HepG2 (cell line): ENCODE data around the gene INPP5K. TPM values are rescaled to one million over a fixed set of nuclear protein-coding genes. Genes with fewer than 3 reads are reported as not detected.

Source experiments
- HNRNPH1 ChIP-seq: fragments of 200-400 bp; formaldehyde crosslinking; optimal IDR thresholded peaks from 2 replicates; pipeline ENCODE3; 2017; ENCODE audit warnings: mild to moderate bottlenecking, low read depth, low read length
- HOMEZ ChIP-seq: IDR thresholded peaks from 2 replicates; pipeline ENCODE4 v1.6.1; 2016; ENCODE audit warnings: low read depth
- KAT7 ChIP-seq: IDR thresholded peaks from 2 replicates; pipeline ENCODE4 v1.6.1; 2018; ENCODE audit warnings: borderline replicate concordance, missing compliant biosample characterization
- SNAPC2 ChIP-seq: sonication (generic); formaldehyde crosslinking; IDR thresholded peaks from 2 replicates; pipeline ENCODE4 v1.8.1; 2022; ENCODE audit warnings: mild to moderate bottlenecking, missing genetic modification reagents
- SSRP1 ChIP-seq: IDR thresholded peaks from 2 replicates; pipeline ENCODE4 v1.6.1; 2016; ENCODE audit warnings: control low read depth
- TRIM22 ChIP-seq: fragments of 450-650 bp; IDR thresholded peaks from 2 replicates; pipeline ENCODE4 v1.6.1; 2017
- ZBTB40 ChIP-seq, 2 experiments: fragments of 450-650 bp in 1 of 2; sonication (generic) in 1 of 2; formaldehyde crosslinking in 1 of 2; IDR thresholded peaks; 2 replicates each; pipeline versions ENCODE4 v1.6.1 to v1.8.0; 2016 to 2022; ENCODE audit warnings: antibody characterized with exemption in 1 of 2, mild to moderate bottlenecking in 1 of 2, missing genetic modification reagents in 1 of 2
- ZBTB8A ChIP-seq: sonication (generic); formaldehyde crosslinking; IDR thresholded peaks from 2 replicates; pipeline ENCODE4 v1.4.0; 2020; ENCODE audit warnings: mild to moderate bottlenecking, low read depth, missing genetic modification reagents, borderline replicate concordance
- ZMYM3 ChIP-seq: sonication (generic); formaldehyde crosslinking; IDR thresholded peaks from 2 replicates; pipeline ENCODE4 v1.5.1; 2020; ENCODE audit warnings: mild to moderate bottlenecking, missing genetic modification reagents
- ZNF510 ChIP-seq: sonication (generic); formaldehyde crosslinking; IDR thresholded peaks from 2 replicates; pipeline ENCODE4 v1.4.0; 2020; ENCODE audit warnings: low read depth, mild to moderate bottlenecking, missing genetic modification reagents
- ZNF710 ChIP-seq: sonication (generic); formaldehyde crosslinking; IDR thresholded peaks from 2 replicates; pipeline ENCODE4 v1.5.0; 2020; ENCODE audit warnings: mild to moderate bottlenecking, missing genetic modification reagents, borderline replicate concordance
- ZNF724P ChIP-seq: sonication (generic); formaldehyde crosslinking; IDR thresholded peaks from 2 replicates; pipeline ENCODE4 v1.8.0; 2022; ENCODE audit warnings: missing genetic modification reagents, borderline replicate concordance
- ZNF839 ChIP-seq: sonication (generic); formaldehyde crosslinking; IDR thresholded peaks from 2 replicates; pipeline ENCODE4 v1.4.0; 2020; ENCODE audit warnings: missing genetic modification reagents, mild to moderate bottlenecking, borderline replicate concordance
- polyA plus RNA-seq, 8 experiments: library from polyadenylated mRNA; depleted of rRNA in 3 of 8; stranded (reverse) in 7 of 8; unstranded in 1 of 8; fragments of >200 nt; fragmentation: Illumina TruSeq in 4 of 8; extraction: Trizol in 4 of 8; gene quantifications; 2 replicates each; pipeline versions ENCODE4 v1.2.1 to v1.2.3, GENCODE V29; 2011 to 2016; ENCODE audit warnings: low read depth in 4 of 8, missing spikeins in 1 of 8, mixed read lengths in 1 of 8; ENCODE audit not compliant: insufficient read depth in 1 of 8
- total RNA-seq, 5 experiments: library from RNA; depleted of rRNA; stranded (reverse); fragments of >200 nt; fragmentation: Illumina TruSeq; extraction: Trizol; gene quantifications; 2 replicates each; pipeline ENCODE4 v1.2.3, GENCODE V29; 2016; ENCODE audit warnings: low read depth in 1 of 5

Gene INPP5K
- total and polyA plus RNA-seq, 2 of the 13 experiments (the other 11 are each of a cell fraction or from before 2014, with no cell fraction given) = 4.8 to 9.6 TPM

GRCh38 chr17:1490643-1491442 is 25.6 kb downstream of the INPP5K start (continued):
- TF ChIP-seq ZBTB40 (IDR thresholded peaks at IDR 0.05) (no peak), ZBTB40 (CRISPR knock-in tag; IDR thresholded peaks at IDR 0.05) (peak; percentile 70), HOMEZ (CRISPR knock-in tag) (no peak), ZNF724P (CRISPR knock-in tag) (peak; percentile 55; the same call in 1 of the 2 replicates), ZBTB8A (CRISPR knock-in tag) (no peak), SSRP1 (CRISPR knock-in tag) (no peak), TRIM22 (no peak), SNAPC2 (CRISPR knock-in tag) (no peak), HNRNPH1 (no peak), ZNF839 (CRISPR knock-in tag) (peak; percentile 55; the same call in 1 of the 2 replicates), KAT7 (CRISPR knock-in tag) (no peak), ZNF510 (CRISPR knock-in tag) (no peak), ZNF710 (CRISPR knock-in tag) (0 out of 2 replicates have a peak, but pooled peaks have one; percentile 54), ZMYM3 (CRISPR knock-in tag) (no peak; the same call in none of the 2 replicates)
